GM12865 (cell line): ENCODE data around the gene EMD.

Source experiments
- DNase-seq: peaks from one replicate; pipeline ENCODE4 v3.0.0; 2010; ENCODE audit warnings: low read depth
- H3K4me3 ChIP-seq: 2 replicates; pipeline ENCODE4 v1.5.1; 2011; ENCODE audit warnings: mild to moderate bottlenecking, low read depth, low read length, control low read depth
- CTCF ChIP-seq: IDR thresholded peaks from 2 replicates; pipeline ENCODE4 v1.5.1; 2011; ENCODE audit warnings: low read length, control low read depth, low read depth, inconsistent platforms; ENCODE audit not compliant: insufficient read depth; ENCODE audit errors: missing control alignments

EMD gene

GRCh38 chrX:154362085-154362742 is 16.9 kb upstream of the EMD start:
- no peak for DNase-seq
- no peak for TF ChIP-seq CTCF
- no peak overlapping the region for H3K4me3 ChIP-seq

GRCh38 chrX:154363706-154364439 is 15.2 kb upstream of the EMD start:
- no peak for TF ChIP-seq CTCF
- DNase-seq: no peak
- H3K4me3 ChIP-seq: no peak overlapping the region

- TF ChIP-seq CTCF: no peak
- no peak overlapping the region for H3K4me3 ChIP-seq
- no peak for DNase-seq
Measured at GRCh38 chrX:154365052-154365600, 14.0 kb upstream of the EMD start.

- TF ChIP-seq CTCF: no peak
- no peak for DNase-seq
Measured at GRCh38 chrX:154365997-154366665, 13.0 kb upstream of the EMD start.

GRCh38 chrX:154366666-154367055 is 12.4 kb upstream of the EMD start:
- DNase-seq: no peak
- TF ChIP-seq CTCF: no peak
- H3K4me3 ChIP-seq: no peak overlapping the region

More at GRCh38 chrX:154365997-154366665, 13.0 kb upstream of the EMD start:
- no peak overlapping the region for H3K4me3 ChIP-seq

- no peak for DNase-seq
- H3K4me3 ChIP-seq: no peak overlapping the region; the same call in 1 of the 2 replicates
- TF ChIP-seq CTCF: no peak
Measured at GRCh38 chrX:154367474-154368308, 11.4 kb upstream of the EMD start.
